Loucy (cell line): ENCODE data around the gene CUL3.

Experiments used
- EZH2phosphoT487 ChIP-seq: fragments of 200-600 bp; IDR thresholded peaks from 2 replicates; pipeline ENCODE4 v1.6.1; 2018; ENCODE audit warnings: antibody characterized with exemption, mild to moderate bottlenecking, moderate library complexity, borderline replicate concordance
- TF ChIP-seq, protein P1 (sequence below): fragments of 200-600 bp; sonication (generic); conservative IDR thresholded peaks from 2 replicates; pipeline ENCODE4 v1.5.1; 2014; ENCODE audit warnings: mild to moderate bottlenecking, antibody characterized with exemption, low read length

DNA sequence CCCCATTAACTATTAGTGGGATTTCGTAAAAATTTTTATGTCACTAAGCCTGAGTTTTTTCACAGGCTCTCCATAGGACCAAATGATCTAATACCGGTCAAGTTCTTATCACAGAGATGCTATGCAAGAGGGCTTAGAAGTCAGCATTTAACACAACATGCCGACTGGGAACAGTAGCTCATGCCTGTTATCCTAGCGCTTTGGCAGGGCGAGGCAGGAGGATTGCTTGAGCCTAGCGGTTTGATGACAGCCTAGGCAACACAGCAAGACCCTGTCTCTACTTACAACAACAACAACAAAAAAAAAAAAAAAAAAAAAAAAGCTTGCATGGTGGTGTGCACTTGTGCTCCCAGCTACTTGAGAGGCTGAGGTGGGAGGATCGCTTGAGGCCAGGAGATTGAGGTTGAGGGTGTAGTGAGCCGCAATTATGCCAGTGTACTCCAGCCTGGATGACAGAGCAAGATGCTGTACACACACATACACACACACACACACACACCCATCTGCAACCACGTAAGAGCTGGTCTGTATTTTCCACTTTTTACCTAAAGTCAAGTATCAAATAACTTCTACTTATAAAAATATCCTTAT is 115.7 kb downstream of the CUL3 start:
- TF ChIP-seq, protein P1, sequence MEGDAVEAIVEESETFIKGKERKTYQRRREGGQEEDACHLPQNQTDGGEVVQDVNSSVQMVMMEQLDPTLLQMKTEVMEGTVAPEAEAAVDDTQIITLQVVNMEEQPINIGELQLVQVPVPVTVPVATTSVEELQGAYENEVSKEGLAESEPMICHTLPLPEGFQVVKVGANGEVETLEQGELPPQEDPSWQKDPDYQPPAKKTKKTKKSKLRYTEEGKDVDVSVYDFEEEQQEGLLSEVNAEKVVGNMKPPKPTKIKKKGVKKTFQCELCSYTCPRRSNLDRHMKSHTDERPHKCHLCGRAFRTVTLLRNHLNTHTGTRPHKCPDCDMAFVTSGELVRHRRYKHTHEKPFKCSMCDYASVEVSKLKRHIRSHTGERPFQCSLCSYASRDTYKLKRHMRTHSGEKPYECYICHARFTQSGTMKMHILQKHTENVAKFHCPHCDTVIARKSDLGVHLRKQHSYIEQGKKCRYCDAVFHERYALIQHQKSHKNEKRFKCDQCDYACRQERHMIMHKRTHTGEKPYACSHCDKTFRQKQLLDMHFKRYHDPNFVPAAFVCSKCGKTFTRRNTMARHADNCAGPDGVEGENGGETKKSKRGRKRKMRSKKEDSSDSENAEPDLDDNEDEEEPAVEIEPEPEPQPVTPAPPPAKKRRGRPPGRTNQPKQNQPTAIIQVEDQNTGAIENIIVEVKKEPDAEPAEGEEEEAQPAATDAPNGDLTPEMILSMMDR, result no peak
- no peak for TF ChIP-seq EZH2phosphoT487
